Measurements from ENCODE around the gene TRIM40.

Gene TRIM40

DNA sequence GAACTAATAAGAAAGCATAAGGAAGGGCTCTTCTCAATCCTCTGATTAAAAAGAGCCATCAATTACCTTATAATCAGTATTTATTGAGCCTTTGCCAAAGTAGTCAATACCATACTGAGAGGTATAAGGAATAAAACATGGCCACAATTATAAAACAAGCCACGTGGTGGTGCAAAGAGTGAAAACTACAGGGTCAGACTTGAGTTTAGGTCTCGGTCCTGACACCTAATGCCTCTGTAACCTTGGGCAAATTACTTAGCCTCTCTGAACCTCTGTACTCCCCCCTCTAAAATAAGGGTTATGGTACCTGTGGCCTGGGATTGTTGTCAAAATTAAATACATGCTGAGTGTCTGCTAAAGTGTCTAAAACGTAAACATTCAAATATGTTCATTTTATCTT lies 13.3 kb downstream of the TRIM40 start:
- no peak overlapping the region for H2AFZ ChIP-seq (ENCODE audit: low read length)
- no peaks in the 10 kb centered on the region for H3K9me3 ChIP-seq (replicated peaks; ENCODE audit: insufficient read depth, low read length)
- H3K9ac ChIP-seq (ENCODE audit: low read length), result no peak overlapping the region
- DNase-seq, result no peak
- no peaks in the 10 kb centered on the region for H4K20me1 ChIP-seq (ENCODE audit: insufficient read depth, low read length)
- no peaks in the 10 kb centered on the region for H3K36me3 ChIP-seq (replicated peaks; ENCODE audit: insufficient read depth, low read length)
- 0 out of 2 replicates have a peak, but pooled peaks cover 5% of the 10 kb centered on the region for H3K27me3 ChIP-seq (replicated peaks; ENCODE audit: insufficient read depth, low read length)
- no peak overlapping the region for H3K27ac ChIP-seq (ENCODE audit: low read length)
- H3F3A ChIP-seq (ENCODE audit: insufficient read depth, low read length), result no peaks in the 10 kb centered on the region
- no peaks in the 10 kb centered on the region for H3K9me2 ChIP-seq (replicated peaks; ENCODE audit: insufficient read depth, low read length)
- TF ChIP-seq EZH2 (optimal IDR thresholded peaks at IDR 0.05; ENCODE audit: low read depth, low read length), result no peak
- TF ChIP-seq, protein P1, sequence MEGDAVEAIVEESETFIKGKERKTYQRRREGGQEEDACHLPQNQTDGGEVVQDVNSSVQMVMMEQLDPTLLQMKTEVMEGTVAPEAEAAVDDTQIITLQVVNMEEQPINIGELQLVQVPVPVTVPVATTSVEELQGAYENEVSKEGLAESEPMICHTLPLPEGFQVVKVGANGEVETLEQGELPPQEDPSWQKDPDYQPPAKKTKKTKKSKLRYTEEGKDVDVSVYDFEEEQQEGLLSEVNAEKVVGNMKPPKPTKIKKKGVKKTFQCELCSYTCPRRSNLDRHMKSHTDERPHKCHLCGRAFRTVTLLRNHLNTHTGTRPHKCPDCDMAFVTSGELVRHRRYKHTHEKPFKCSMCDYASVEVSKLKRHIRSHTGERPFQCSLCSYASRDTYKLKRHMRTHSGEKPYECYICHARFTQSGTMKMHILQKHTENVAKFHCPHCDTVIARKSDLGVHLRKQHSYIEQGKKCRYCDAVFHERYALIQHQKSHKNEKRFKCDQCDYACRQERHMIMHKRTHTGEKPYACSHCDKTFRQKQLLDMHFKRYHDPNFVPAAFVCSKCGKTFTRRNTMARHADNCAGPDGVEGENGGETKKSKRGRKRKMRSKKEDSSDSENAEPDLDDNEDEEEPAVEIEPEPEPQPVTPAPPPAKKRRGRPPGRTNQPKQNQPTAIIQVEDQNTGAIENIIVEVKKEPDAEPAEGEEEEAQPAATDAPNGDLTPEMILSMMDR (IDR thresholded peaks at IDR 0.05; ENCODE audit: low read length), result no peak
- no peak for TF ChIP-seq EZH2phosphoT487 (IDR thresholded peaks at IDR 0.05; ENCODE audit: low read length)
- H3K4me3 ChIP-seq (ENCODE audit: low read length), result no peak overlapping the region
- no peak overlapping the region for H3K4me2 ChIP-seq (ENCODE audit: low read depth, low read length)
- H3K4me1 ChIP-seq (ENCODE audit: low read length), result no peaks in the 10 kb centered on the region
- no peaks in the 10 kb centered on the region for H3K79me2 ChIP-seq (ENCODE audit: low read length)

DNA sequence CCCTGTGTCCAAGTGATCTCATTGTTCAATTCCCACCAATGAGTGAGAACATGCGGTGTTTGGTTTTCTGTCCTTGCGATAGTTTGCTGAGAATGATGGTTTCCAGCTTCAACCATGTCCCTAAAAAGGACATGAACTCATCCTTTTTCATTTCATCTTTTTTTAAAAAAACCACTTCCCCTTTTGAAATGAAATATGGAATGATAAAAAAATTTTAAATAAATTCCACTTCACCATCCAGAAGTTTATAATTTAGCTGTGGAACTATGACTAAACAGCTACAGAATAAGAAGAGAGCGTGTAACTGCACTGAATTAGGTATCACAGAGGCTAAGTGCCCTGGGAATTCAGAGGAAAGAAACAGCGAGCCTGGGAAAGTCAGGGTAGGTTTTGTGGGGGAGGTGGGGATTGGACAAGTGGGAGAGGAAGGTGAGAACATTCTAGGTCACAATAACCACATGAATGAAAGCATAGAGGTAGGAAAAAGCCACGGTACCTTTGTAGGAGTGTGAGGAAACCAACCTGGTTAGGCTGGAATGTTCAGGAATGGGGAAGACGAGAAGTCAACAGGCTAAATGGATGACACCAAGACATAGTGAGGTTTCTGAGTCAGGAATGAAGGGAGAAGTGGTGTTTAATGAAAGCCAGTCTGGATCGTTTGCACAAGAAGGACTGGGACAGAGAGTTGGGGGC lies 14.1 kb downstream of the TRIM40 start:
- H3K9me2 ChIP-seq (replicated peaks; ENCODE audit: insufficient read depth, low read length), result no peaks in the 10 kb centered on the region
- H3K4me1 ChIP-seq (ENCODE audit: low read length), result no peaks in the 10 kb centered on the region
- no peaks in the 10 kb centered on the region for H3K9me3 ChIP-seq (replicated peaks; ENCODE audit: insufficient read depth, low read length)
- no peaks in the 10 kb centered on the region for H3K36me3 ChIP-seq (replicated peaks; ENCODE audit: insufficient read depth, low read length)
- H3K27ac ChIP-seq (ENCODE audit: low read length), result no peak overlapping the region
- H3K4me2 ChIP-seq (ENCODE audit: low read depth, low read length), result no peak overlapping the region
- H3K4me3 ChIP-seq (ENCODE audit: low read length), result no peak overlapping the region
- H3K9ac ChIP-seq (ENCODE audit: low read length), result no peak overlapping the region
- no peaks in the 10 kb centered on the region for H3F3A ChIP-seq (ENCODE audit: insufficient read depth, low read length)
- H2AFZ ChIP-seq (ENCODE audit: low read length), result no peak overlapping the region
- H3K27me3 ChIP-seq (replicated peaks; ENCODE audit: insufficient read depth, low read length), result 0 out of 2 replicates have a peak, but pooled peaks cover 8% of the 10 kb centered on the region
- H4K20me1 ChIP-seq (ENCODE audit: insufficient read depth, low read length), result no peaks in the 10 kb centered on the region
- TF ChIP-seq EZH2 (optimal IDR thresholded peaks at IDR 0.05; ENCODE audit: low read depth, low read length), result no peak
- TF ChIP-seq, protein P1 (IDR thresholded peaks at IDR 0.05; ENCODE audit: low read length), result no peak
- no peak for TF ChIP-seq EZH2phosphoT487 (IDR thresholded peaks at IDR 0.05; ENCODE audit: low read length)
- no peak for DNase-seq
- no peaks in the 10 kb centered on the region for H3K79me2 ChIP-seq (ENCODE audit: low read length)

GRCh38 chr6:30150671-30151395 lies 14.9 kb downstream of the TRIM40 start:
- H3K9me3 ChIP-seq (replicated peaks; ENCODE audit: insufficient read depth, low read length), result no peaks in the 10 kb centered on the region
- no peaks in the 10 kb centered on the region for H3F3A ChIP-seq (ENCODE audit: insufficient read depth, low read length)
- no peak overlapping the region for H2AFZ ChIP-seq (ENCODE audit: low read length)
- no peaks in the 10 kb centered on the region for H3K79me2 ChIP-seq (ENCODE audit: low read length)
- H3K27ac ChIP-seq (ENCODE audit: low read length), result no peak overlapping the region
- H3K27me3 ChIP-seq (replicated peaks; ENCODE audit: insufficient read depth, low read length), result 0 out of 2 replicates have a peak, but pooled peaks cover 12% of the 10 kb centered on the region
- H3K4me2 ChIP-seq (ENCODE audit: low read depth, low read length), result no peak overlapping the region
- H3K4me3 ChIP-seq (ENCODE audit: low read length), result no peak overlapping the region
- no peaks in the 10 kb centered on the region for H4K20me1 ChIP-seq (ENCODE audit: insufficient read depth, low read length)
- H3K9ac ChIP-seq (ENCODE audit: low read length), result no peak overlapping the region
- no peaks in the 10 kb centered on the region for H3K4me1 ChIP-seq (ENCODE audit: low read length)
- TF ChIP-seq EZH2 (optimal IDR thresholded peaks at IDR 0.05; ENCODE audit: low read depth, low read length) (no peak), EZH2phosphoT487 (IDR thresholded peaks at IDR 0.05; ENCODE audit: low read length) (no peak)
- TF ChIP-seq, protein P1 (IDR thresholded peaks at IDR 0.05; ENCODE audit: low read length), result no peak
- H3K9me2 ChIP-seq (replicated peaks; ENCODE audit: insufficient read depth, low read length), result no peaks in the 10 kb centered on the region
- H3K36me3 ChIP-seq (replicated peaks; ENCODE audit: insufficient read depth, low read length), result no peaks in the 10 kb centered on the region
- DNase-seq, result no peak

Data from MM.1S (cell line).